HepG2 (cell line): ENCODE data around the gene DQX1. TPM values are rescaled to one million over a fixed set of nuclear protein-coding genes. Genes with fewer than 3 reads are reported as not detected.

ENCODE experiments used
- ATF4 ChIP-seq, 2 experiments: fragments of 450-650 bp in 1 of 2; sonication (generic) in 1 of 2; formaldehyde crosslinking; IDR thresholded peaks; 2 replicates each; pipeline versions ENCODE4 v1.5.0 to v1.8.0; 2020 to 2022; ENCODE audit warnings: mild to moderate bottlenecking in 1 of 2, missing genetic modification reagents in 1 of 2
- CBX5 ChIP-seq: sonication (generic); formaldehyde crosslinking; IDR thresholded peaks from 2 replicates; pipeline ENCODE4 v1.4.0; 2020; ENCODE audit warnings: missing genetic modification reagents, borderline replicate concordance
- CREBL2 ChIP-seq: sonication (generic); formaldehyde crosslinking; IDR thresholded peaks from 2 replicates; pipeline ENCODE4 v1.8.1; 2023; ENCODE audit warnings: missing genetic modification reagents, mild to moderate bottlenecking, borderline replicate concordance
- ETV6 ChIP-seq: sonication (generic); formaldehyde crosslinking; conservative IDR thresholded peaks from 2 replicates; pipeline ENCODE4 v1.4.0; 2020; ENCODE audit warnings: missing genetic modification reagents
- GATAD2A ChIP-seq: IDR thresholded peaks from 2 replicates; pipeline ENCODE4 v1.6.1; 2016
- HHEX ChIP-seq: IDR thresholded peaks from 2 replicates; pipeline ENCODE4 v1.6.1; 2016; ENCODE audit warnings: control low read depth
- KLF11 ChIP-seq: IDR thresholded peaks from 2 replicates; pipeline ENCODE4 v1.6.1; 2016; ENCODE audit warnings: missing compliant biosample characterization
- NFE2 ChIP-seq: sonication (generic); formaldehyde crosslinking; IDR thresholded peaks from 2 replicates; pipeline ENCODE4 v1.4.0; 2020; ENCODE audit warnings: missing genetic modification reagents
- NFYC ChIP-seq: IDR thresholded peaks from 2 replicates; pipeline ENCODE4 v1.6.1; 2016; ENCODE audit warnings: missing genetic modification reagents, missing compliant biosample characterization
- POLR2A ChIP-seq, 2 experiments: IDR thresholded peaks; 2 replicates each; pipeline ENCODE4 v1.6.1; 2011; ENCODE audit warnings: low read depth in 2 of 2, low read length in 2 of 2, mild to moderate bottlenecking in 1 of 2, moderate library complexity in 1 of 2; ENCODE audit not compliant: insufficient read depth in 1 of 2
- PREB ChIP-seq: sonication (generic); formaldehyde crosslinking; IDR thresholded peaks from 2 replicates; pipeline ENCODE4 v1.4.0; 2020; ENCODE audit warnings: missing genetic modification reagents
- RXRB ChIP-seq: IDR thresholded peaks from 2 replicates; pipeline ENCODE4 v1.6.1; 2016; ENCODE audit warnings: borderline replicate concordance, missing genetic modification reagents, missing compliant biosample characterization
- SOX6 ChIP-seq, 2 experiments: fragments of 450-650 bp in 1 of 2; sonication (generic) in 1 of 2; formaldehyde crosslinking in 1 of 2; IDR thresholded peaks; 2 replicates each; pipeline versions ENCODE4 v1.4.0 to v1.6.1; 2017 to 2020; ENCODE audit warnings: antibody characterized with exemption in 1 of 2, mild to moderate bottlenecking in 1 of 2, missing genetic modification reagents in 1 of 2
- TCF12 ChIP-seq, 2 experiments: fragments of 450-650 bp in 1 of 2; sonication (generic) in 1 of 2; formaldehyde crosslinking in 1 of 2; IDR thresholded peaks; 2 replicates each; pipeline versions ENCODE4 v1.6.1 to v1.8.0; 2017 to 2022; ENCODE audit warnings: antibody characterized with exemption in 1 of 2, mild to moderate bottlenecking in 1 of 2, missing genetic modification reagents in 1 of 2, moderate library complexity in 1 of 2
- ZNF326 ChIP-seq: sonication (generic); formaldehyde crosslinking; IDR thresholded peaks from 2 replicates; pipeline ENCODE4 v1.4.0; 2020; ENCODE audit warnings: missing genetic modification reagents, borderline replicate concordance
- ZNF382 ChIP-seq: sonication (generic); formaldehyde crosslinking; IDR thresholded peaks from 2 replicates; pipeline ENCODE4 v1.5.0; 2020; ENCODE audit warnings: missing genetic modification reagents, mild to moderate bottlenecking, borderline replicate concordance
- ZNF652 ChIP-seq: IDR thresholded peaks from 2 replicates; pipeline ENCODE4 v1.6.1; 2016; ENCODE audit warnings: low read depth, borderline replicate concordance
- ZNF709 ChIP-seq: sonication (generic); formaldehyde crosslinking; IDR thresholded peaks from 2 replicates; pipeline ENCODE4 v1.5.0; 2020; ENCODE audit warnings: mild to moderate bottlenecking, missing genetic modification reagents
- ZNF724P ChIP-seq: sonication (generic); formaldehyde crosslinking; IDR thresholded peaks from 2 replicates; pipeline ENCODE4 v1.8.0; 2022; ENCODE audit warnings: missing genetic modification reagents, borderline replicate concordance
- ZNF850 ChIP-seq: sonication (generic); formaldehyde crosslinking; conservative IDR thresholded peaks from 2 replicates; pipeline ENCODE4 v1.9.0; 2021; ENCODE audit warnings: mild to moderate bottlenecking, missing genetic modification reagents
- ZSCAN29 ChIP-seq: sonication (generic); formaldehyde crosslinking; conservative IDR thresholded peaks from 2 replicates; pipeline ENCODE4 v1.4.0; 2020; ENCODE audit warnings: mild to moderate bottlenecking, missing genetic modification reagents
- polyA plus RNA-seq, 8 experiments: library from polyadenylated mRNA; depleted of rRNA in 3 of 8; stranded (reverse) in 7 of 8; unstranded in 1 of 8; fragments of >200 nt; fragmentation: Illumina TruSeq in 4 of 8; extraction: Trizol in 4 of 8; gene quantifications; 2 replicates each; pipeline versions ENCODE4 v1.2.1 to v1.2.3, GENCODE V29; 2011 to 2016; ENCODE audit warnings: low read depth in 4 of 8, missing spikeins in 1 of 8, mixed read lengths in 1 of 8; ENCODE audit not compliant: insufficient read depth in 1 of 8
- total RNA-seq, 5 experiments: library from RNA; depleted of rRNA; stranded (reverse); fragments of >200 nt; fragmentation: Illumina TruSeq; extraction: Trizol; gene quantifications; 2 replicates each; pipeline ENCODE4 v1.2.3, GENCODE V29; 2016; ENCODE audit warnings: low read depth in 1 of 5
- TF ChIP-seq, protein P1 (sequence below): sonication (generic); formaldehyde crosslinking; IDR thresholded peaks from 2 replicates; pipeline ENCODE4 v1.8.0; 2022; ENCODE audit warnings: mild to moderate bottlenecking, missing genetic modification reagents; ENCODE audit not compliant: insufficient replicate concordance
- TF ChIP-seq, protein P2 (sequence below): sonication (generic); formaldehyde crosslinking; IDR thresholded peaks from 2 replicates; pipeline ENCODE4 v1.5.0; 2020; ENCODE audit warnings: mild to moderate bottlenecking, missing genetic modification reagents, borderline replicate concordance

DQX1 gene
- total and polyA plus RNA-seq, 2 of the 13 experiments (the other 11 are each of a cell fraction or from before 2014, with no cell fraction given) = 27.6 to 89.8 TPM

DNA sequence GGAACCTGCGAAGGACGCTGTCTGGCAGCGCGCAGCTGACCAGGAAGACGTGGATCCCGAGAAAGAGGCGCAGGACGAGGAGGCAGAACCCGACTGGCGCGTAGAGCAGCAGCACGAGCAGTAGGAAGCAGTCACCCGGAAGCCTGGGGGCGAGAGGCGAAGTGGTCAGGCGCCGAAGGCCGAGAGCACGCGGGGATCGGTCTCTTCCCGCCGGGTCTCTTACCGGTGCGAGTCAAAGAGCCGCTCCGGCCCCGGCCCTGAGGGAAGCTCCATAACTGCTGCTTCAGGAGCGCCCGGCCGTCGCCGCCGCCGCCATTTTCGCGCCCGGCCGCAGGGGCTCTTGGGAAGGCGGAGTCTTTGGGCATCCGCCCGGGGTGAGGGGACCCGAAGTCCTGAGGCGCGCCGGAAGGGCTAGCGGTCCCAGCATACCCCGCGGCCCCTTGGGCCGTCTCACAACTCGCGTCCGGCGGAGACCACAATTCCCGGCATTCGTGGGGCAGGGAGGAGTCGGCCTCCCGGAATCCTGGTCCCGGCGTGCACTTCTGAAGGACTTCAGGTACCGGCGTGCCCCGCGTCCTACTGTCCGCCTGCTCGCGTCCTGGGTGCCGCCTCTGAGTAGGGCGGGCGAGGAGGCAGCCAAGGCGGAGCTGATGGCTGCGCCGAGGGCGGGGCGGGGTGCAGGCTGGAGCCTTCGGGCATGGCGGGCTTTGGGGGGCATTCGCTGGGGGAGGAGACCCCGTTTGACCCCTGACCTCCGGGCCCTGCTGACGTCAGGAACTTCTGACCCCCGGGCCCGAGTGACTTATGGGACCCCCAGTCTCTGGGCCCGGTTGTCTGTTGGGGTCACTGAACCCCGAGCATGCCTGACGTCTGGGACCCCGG lies 3.6 kb upstream of the DQX1 start, which contains the start of the genes AUP1 and HTRA2 (continued):
- TF ChIP-seq ZNF652 (CRISPR knock-in tag) = no peak; the same call in 1 of the 2 replicates
- TF ChIP-seq ZNF724P (CRISPR knock-in tag) = 0 out of 2 replicates have a peak, but pooled peaks have one; percentile 17
- no peak for TF ChIP-seq PREB
- peak; percentile 67 for TF ChIP-seq RXRB (CRISPR knock-in tag)
- 0 out of 2 replicates have a peak, but pooled peaks have one; percentile 35 for TF ChIP-seq ZNF326 (CRISPR knock-in tag)
- peak; percentile 80 for TF ChIP-seq ZNF850
- TF ChIP-seq ZNF382 = no peak
- TF ChIP-seq, protein P1, sequence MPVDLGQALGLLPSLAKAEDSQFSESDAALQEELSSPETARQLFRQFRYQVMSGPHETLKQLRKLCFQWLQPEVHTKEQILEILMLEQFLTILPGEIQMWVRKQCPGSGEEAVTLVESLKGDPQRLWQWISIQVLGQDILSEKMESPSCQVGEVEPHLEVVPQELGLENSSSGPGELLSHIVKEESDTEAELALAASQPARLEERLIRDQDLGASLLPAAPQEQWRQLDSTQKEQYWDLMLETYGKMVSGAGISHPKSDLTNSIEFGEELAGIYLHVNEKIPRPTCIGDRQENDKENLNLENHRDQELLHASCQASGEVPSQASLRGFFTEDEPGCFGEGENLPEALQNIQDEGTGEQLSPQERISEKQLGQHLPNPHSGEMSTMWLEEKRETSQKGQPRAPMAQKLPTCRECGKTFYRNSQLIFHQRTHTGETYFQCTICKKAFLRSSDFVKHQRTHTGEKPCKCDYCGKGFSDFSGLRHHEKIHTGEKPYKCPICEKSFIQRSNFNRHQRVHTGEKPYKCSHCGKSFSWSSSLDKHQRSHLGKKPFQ (CRISPR knock-in tag) = peak; percentile 18
- peak; percentile 82 to 89 for TF ChIP-seq POLR2A (IDR thresholded peaks at IDR 0.05; ENCODE audit: insufficient read depth in 1 of 2, low read depth in 2 of 2, low read length in 2 of 2)
- TF ChIP-seq NFYC (CRISPR knock-in tag) = peak; percentile 53
- TF ChIP-seq HHEX (CRISPR knock-in tag) = peak; percentile 44; the same call in 1 of the 2 replicates
- TF ChIP-seq, protein P2, sequence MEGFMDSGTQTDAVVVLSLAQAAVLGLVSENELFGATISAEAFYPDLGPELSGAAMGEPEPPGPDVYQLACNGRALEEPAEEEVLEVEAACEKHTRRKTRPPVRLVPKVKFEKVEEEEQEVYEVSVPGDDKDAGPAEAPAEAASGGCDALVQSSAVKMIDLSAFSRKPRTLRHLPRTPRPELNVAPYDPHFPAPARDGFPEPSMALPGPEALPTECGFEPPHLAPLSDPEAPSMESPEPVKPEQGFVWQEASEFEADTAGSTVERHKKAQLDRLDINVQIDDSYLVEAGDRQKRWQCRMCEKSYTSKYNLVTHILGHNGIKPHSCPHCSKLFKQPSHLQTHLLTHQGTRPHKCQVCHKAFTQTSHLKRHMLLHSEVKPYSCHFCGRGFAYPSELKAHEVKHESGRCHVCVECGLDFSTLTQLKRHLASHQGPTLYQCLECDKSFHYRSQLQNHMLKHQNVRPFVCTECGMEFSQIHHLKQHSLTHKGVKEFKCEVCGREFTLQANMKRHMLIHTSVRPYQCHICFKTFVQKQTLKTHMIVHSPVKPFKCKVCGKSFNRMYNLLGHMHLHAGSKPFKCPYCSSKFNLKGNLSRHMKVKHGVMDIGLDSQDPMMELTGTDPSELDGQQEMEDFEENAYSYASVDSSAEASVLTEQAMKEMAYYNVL (CRISPR knock-in tag) = peak; percentile 80
- TF ChIP-seq ATF4 (CRISPR knock-in tag; IDR thresholded peaks at IDR 0.05) = no peak; a peak in 1 of 4 replicates
- TF ChIP-seq SOX6 (IDR thresholded peaks at IDR 0.05) = no peak
- TF ChIP-seq SOX6 (CRISPR knock-in tag; IDR thresholded peaks at IDR 0.05) = peak; percentile 82
- 0 out of 2 replicates have a peak, but pooled peaks have one; percentile 83 for TF ChIP-seq CBX5 (CRISPR knock-in tag)
- peak; percentile 39; the same call in 1 of the 2 replicates for TF ChIP-seq CREBL2
- peak; percentile 93; the same call in 1 of the 2 replicates for TF ChIP-seq ETV6
- no peak for TF ChIP-seq TCF12 (IDR thresholded peaks at IDR 0.05)
- peak; percentile 82; the same call in 1 of the 2 replicates for TF ChIP-seq TCF12 (CRISPR knock-in tag; IDR thresholded peaks at IDR 0.05)
- TF ChIP-seq KLF11 (CRISPR knock-in tag) = no peak
- 0 out of 2 replicates have a peak, but pooled peaks have one; percentile 9 for TF ChIP-seq NFE2 (CRISPR knock-in tag)
- TF ChIP-seq ZSCAN29 (CRISPR knock-in tag) = peak; percentile 79; the same call in 1 of the 2 replicates
- peak; percentile 62 for TF ChIP-seq GATAD2A
- peak; percentile 36; the same call in 1 of the 2 replicates for TF ChIP-seq ZNF709
